B cell (primary cell): ENCODE data around the gene MLH3. TPM values are rescaled to one million over a fixed set of nuclear protein-coding genes. Genes with fewer than 3 reads are reported as not detected.

Source experiments
- ATAC-seq: fragments of 200-7000 bp; cut with Tn5 transposase; one replicate; pipeline ENCODE4 v1.10.0; 2021; ENCODE audit warnings: low read depth, mild to moderate bottlenecking, moderate number of reproducible peaks, moderate library complexity
- CTCF ChIA-PET: fragments of 350-600 bp; sonication (Branson Sonifier 250); formaldehyde crosslinking; loops from one replicate; lab custom pipeline; 2021; ENCODE audit warnings: antibody characterized with exemption, inconsistent platforms; lab: Charles Lee
- POLR2A ChIA-PET: fragments of 350-600 bp; sonication (Branson Sonifier 250); formaldehyde crosslinking; loops from one replicate; lab custom pipeline; 2021; ENCODE audit warnings: antibody characterized with exemption; lab: Charles Lee
- DNase-seq: peaks from one replicate; pipeline ENCODE4 v3.0.0; 2013
- H2AFZ ChIP-seq: 2 replicates; pipeline ENCODE4 v1.6.1; 2012; ENCODE audit warnings: mild to moderate bottlenecking, low read depth, low read length; ENCODE audit not compliant: insufficient read depth, poor library complexity, severe bottlenecking
- H3K27ac ChIP-seq, 2 donors: 1 replicate in 1 of 2; 2 replicates in 1 of 2; pipeline ENCODE4 v1.5.1; 2012 to 2013; ENCODE audit warnings: low read length in 2 of 2, mild to moderate bottlenecking in 2 of 2, moderate library complexity in 1 of 2
- H3K27me3 ChIP-seq, 4 experiments: fragments of 200-600 bp in 1 of 4; sonication (generic) in 1 of 4; replicated peaks in 1 of 4; 1 replicate in 2 of 4; 2 replicates in 2 of 4; pipeline versions ENCODE4 v1.6.1 to v1.7.0; 2013 to 2016; ENCODE audit warnings: low read length in 3 of 4, mild to moderate bottlenecking in 2 of 4, mixed read lengths in 1 of 4, moderate library complexity in 1 of 4; ENCODE audit not compliant: insufficient read depth in 4 of 4, control insufficient read depth in 3 of 4; ENCODE audit errors: control extremely low read depth in 1 of 4
- H3K36me3 ChIP-seq, 2 experiments: replicated peaks in 1 of 2; 1 replicate in 1 of 2; 2 replicates in 1 of 2; pipeline versions ENCODE4 v1.6.1 to v1.7.1; 2013; ENCODE audit warnings: low read length in 1 of 2; ENCODE audit not compliant: insufficient read depth in 2 of 2, control insufficient read depth in 1 of 2; ENCODE audit errors: control extremely low read depth in 1 of 2, extremely low read depth in 1 of 2
- H3K4me1 ChIP-seq, 2 donors: fragments of 200-600 bp in 1 of 2; sonication (generic) in 1 of 2; 1 replicate in 1 of 2; 2 replicates in 1 of 2; pipeline versions ENCODE4 v1.5.1 to v1.6.1; 2013 to 2017; ENCODE audit warnings: low read length in 2 of 2; ENCODE audit not compliant: control insufficient read depth in 2 of 2, insufficient read depth in 2 of 2
- H3K4me2 ChIP-seq: replicated peaks from 2 replicates; pipeline ENCODE3; 2012; ENCODE audit warnings: mild to moderate bottlenecking, low read depth, low read length; ENCODE audit not compliant: poor library complexity, severe bottlenecking
- H3K4me3 ChIP-seq, 5 experiments: fragments of 200-600 bp in 1 of 5; sonication (generic) in 1 of 5; 1 replicate in 3 of 5; 2 replicates in 2 of 5; pipeline versions ENCODE4 v1.5.1 to v1.7.0; 2011 to 2016; ENCODE audit warnings: low read length in 4 of 5, mild to moderate bottlenecking in 4 of 5, low read depth in 2 of 5, control low read depth in 1 of 5, moderate library complexity in 1 of 5; ENCODE audit not compliant: insufficient read depth in 1 of 5; ENCODE audit errors: control extremely low read depth in 1 of 5, extremely low read depth in 1 of 5
- H3K79me2 ChIP-seq: fragments of 200-600 bp; sonication (generic); one replicate; pipeline ENCODE4 v1.6.0; 2016; ENCODE audit warnings: low read length; ENCODE audit not compliant: control insufficient read depth, insufficient read depth
- H3K9ac ChIP-seq: fragments of 200-600 bp; sonication (generic); 2 replicates; pipeline ENCODE4 v1.6.1; 2017; ENCODE audit warnings: mild to moderate bottlenecking, low read length, moderate library complexity
- H3K9me3 ChIP-seq, 3 donors: one replicate each; pipeline versions ENCODE4 v1.6.1 to v1.7.1; 2013; ENCODE audit warnings: low read length in 2 of 3; ENCODE audit not compliant: control insufficient read depth in 2 of 3, insufficient read depth in 1 of 3; ENCODE audit errors: control extremely low read depth in 1 of 3
- H4K20me1 ChIP-seq: 2 replicates; pipeline ENCODE4 v1.6.0; 2012; ENCODE audit warnings: mild to moderate bottlenecking, low read length; ENCODE audit not compliant: insufficient read depth, control insufficient read depth, poor library complexity, severe bottlenecking
- H3K27ac Mint-ChIP-seq: one replicate; pipeline ENCODE4 v1.8.0; 2021; ENCODE audit warnings: mixed read lengths
- H3K27me3 Mint-ChIP-seq: one replicate; pipeline ENCODE4 v1.8.0; 2021; ENCODE audit warnings: mixed read lengths
- H3K4me1 Mint-ChIP-seq: one replicate; pipeline ENCODE4 v1.8.0; 2021; ENCODE audit warnings: mixed read lengths
- H3K4me3 Mint-ChIP-seq: one replicate; pipeline ENCODE4 v1.8.0; 2021; ENCODE audit warnings: mixed read lengths
- H3K9me3 Mint-ChIP-seq: one replicate; pipeline ENCODE4 v1.8.0; 2022; ENCODE audit warnings: mixed read lengths; ENCODE audit not compliant: insufficient read depth
- CTCF ChIP-seq: fragments of 200-600 bp; IDR thresholded peaks from one replicate; pipeline ENCODE4 v1.8.0; 2022; ENCODE audit warnings: antibody characterized with exemption, mild to moderate bottlenecking
- EZH2 ChIP-seq: IDR thresholded peaks from 2 replicates; pipeline ENCODE4 v1.6.1; 2012; ENCODE audit warnings: borderline replicate concordance, low read depth, mild to moderate bottlenecking, moderate library complexity, low read length; ENCODE audit not compliant: insufficient read depth, poor library complexity, severe bottlenecking
- WGBS: methylation state at CpG from one replicate; pipeline ENCODE4 v1.1.5; 2013; ENCODE audit warnings: missing lambda C conversion rate; ENCODE audit not compliant: insufficient coverage; 5-methylcytosine and 5-hydroxymethylcytosine counted together
- intact Hi-C: fragments of 100-400 bp; cut with micrococcal nuclease; formaldehyde crosslinking; loops from one replicate; pipeline ENCODE4 v1.10.0; 2022
- polyA plus RNA-seq: library from polyadenylated mRNA; depleted of rRNA; stranded (reverse); fragments of >200 nt; gene quantifications from 2 replicates; pipeline ENCODE4 v1.2.3, GENCODE V29; 2012
- total RNA-seq, 2 donors: library from RNA; stranded (reverse); fragments of 120-200 nt in 1 of 2; gene quantifications; 1 replicate in 1 of 2; 2 replicates in 1 of 2; pipeline versions ENCODE4 v1.2.3 to v1.2.4, GENCODE V29; 2013 to 2022

MLH3 gene
- total and polyA plus RNA-seq, 2 donors (not counting 1 experiment from before 2014, with no cell fraction given) = 6.7 to 19.9 TPM

- H3K79me2 ChIP-seq = peaks cover 5% of the 10 kb centered on the region
- intact Hi-C loops = loop anchor here (1.0 to 10.0 kb wide), 4 partner anchors 12 to 449 kb away; partner anchors contain the start of genes EIF2B2, LTBP2, MLH3 and NEK9
- peak within 1 kb of the TSS; percentile 85 for H2AFZ ChIP-seq
- no peaks in the 10 kb centered on the region for H4K20me1 ChIP-seq
- H3K36me3 ChIP-seq = peaks cover 0 to 2% of the 10 kb centered on the region in 2 experiments
- peak within 1 kb of the TSS; percentile 75 for H3K9ac ChIP-seq
- peak within 1 kb of the TSS; percentile 88 for H3K4me2 ChIP-seq
- WGBS = under 1% methylated on average over 26 of the region's 34 CpGs
- H3K4me1 ChIP-seq = peaks cover 13 to 17% of the 10 kb centered on the region in 2 donors
- DNase-seq (peak; percentile 91), ATAC-seq (peak; percentile 99)
- ChIA-PET CTCF (interaction anchor here (0.5 to 3.2 kb wide), 6 partner anchors 12 to 346 kb away, joined by 3 to 13 read pairs (median 4); no protein-coding TSS in a partner anchor), POLR2A (interaction anchor here (0.5 to 1.0 kb wide), 5 partner anchors 15 to 217 kb away, joined by 3 to 5 read pairs (median 3); partner anchors contain the start of gene NEK9)
- peak within 1 kb of the TSS; percentile 100 for H3K4me3 Mint-ChIP-seq
- H3K27me3 ChIP-seq = no peaks in the 10 kb centered on the region
- H3K27me3 Mint-ChIP-seq = no peaks in the 10 kb centered on the region
- H3K4me3 ChIP-seq = peak within 1 kb of the TSS; percentile 72 to 100 (median 96)
- peak within 1 kb of the TSS; percentile 65 to 73 for H3K27ac ChIP-seq
- peaks cover 20% of the 10 kb centered on the region for H3K4me1 Mint-ChIP-seq
- peak within 1 kb of the TSS; percentile 95 for H3K27ac Mint-ChIP-seq
- TF ChIP-seq CTCF (no peak), EZH2 (no peak)
- no peaks in the 10 kb centered on the region for H3K9me3 Mint-ChIP-seq
- H3K9me3 ChIP-seq = peaks cover 0 to 2% (median 0%) of the 10 kb centered on the region in 3 donors
Measured at GRCh38 chr14:75063491-75064204, 12.4 kb upstream of the MLH3 start, which contains the start of gene ACYP1. Gene ACYP1 (minus strand): TSS chr14:75064024. CDS start chr14:75063553, 471 bp downstream.
